Measurements from ENCODE around the gene TSPAN6. TPM values are rescaled to one million over a fixed set of nuclear protein-coding genes. Genes with fewer than 3 reads are reported as not detected.

TSPAN6 gene
- total and polyA plus RNA-seq, 4 donors: 42.6 to 97.6 (median 54.6) TPM

DNA sequence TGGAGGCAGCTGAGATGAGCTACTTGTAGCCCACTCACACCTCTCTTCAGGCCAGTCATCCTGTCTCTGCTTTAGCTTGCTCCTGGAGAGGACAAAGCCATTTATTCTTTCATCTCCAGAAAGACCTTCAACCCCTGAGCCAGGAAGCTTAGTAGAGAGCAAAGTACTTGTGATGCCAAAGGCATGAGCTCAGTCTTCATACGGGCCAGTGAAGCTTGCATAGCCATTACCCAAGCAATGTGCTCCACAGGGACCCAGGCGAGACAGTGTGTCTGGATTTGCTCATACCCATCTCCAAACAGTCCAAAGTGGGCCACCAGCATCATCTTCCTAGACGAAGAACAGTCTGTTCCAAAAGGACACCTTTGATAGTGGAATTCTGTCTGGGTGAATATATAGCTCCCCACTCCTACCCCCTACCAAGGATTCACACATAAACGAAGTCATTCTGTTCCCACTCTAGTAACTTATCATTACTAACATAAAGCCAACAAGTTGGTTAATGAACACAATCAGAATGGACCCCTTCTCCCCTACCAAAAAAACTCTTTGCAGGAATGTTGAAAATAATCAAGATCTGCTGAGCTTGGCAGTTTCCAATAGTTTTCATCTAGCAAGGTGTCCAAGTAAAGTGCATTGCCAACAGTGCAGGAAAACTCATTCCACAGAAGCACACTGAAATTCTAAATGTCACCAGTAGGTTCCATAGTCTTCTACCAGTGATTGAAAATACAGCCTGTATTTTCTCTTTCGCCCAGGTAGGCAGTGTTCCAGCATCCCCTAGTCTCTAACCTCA is 45.2 kb downstream of the TSPAN6 start:
- Histone ChIP-seq H3K4me1 (ENCODE audit: control insufficient read depth in 4 of 4, insufficient read depth in 4 of 4, low read length in 3 of 4) (no peaks in the 10 kb centered on the region), H3K9me3 (ENCODE audit: control insufficient read depth in 4 of 4, low read length in 3 of 4) (no peaks in the 10 kb centered on the region), H3K27me3 (ENCODE audit: control insufficient read depth in 4 of 4, insufficient read depth in 4 of 4, low read length in 3 of 4) (no peaks in the 10 kb centered on the region), H3K27ac (ENCODE audit: low read depth in 1 of 2, low read length in 2 of 2) (no peak overlapping the region), H3K4me3 (ENCODE audit: low read depth in 1 of 3, low read length in 3 of 3) (no peak overlapping the region), H3K36me3 (ENCODE audit: control insufficient read depth in 4 of 4, insufficient read depth in 3 of 4, low read depth in 1 of 4, low read length in 3 of 4) (no peaks in the 10 kb centered on the region), H3K9ac (ENCODE audit: low read depth in 1 of 2, low read length in 2 of 2) (no peak overlapping the region)
- TF ChIP-seq RAD21 (IDR thresholded peaks at IDR 0.05) (no peak), YY1 (IDR thresholded peaks at IDR 0.05) (no peak), HNF4G (IDR thresholded peaks at IDR 0.05) (no peak), GABPA (IDR thresholded peaks at IDR 0.05 in 1 of 2, conservative IDR thresholded peaks at IDR 0.05 in 1 of 2) (no peak), JUND (IDR thresholded peaks at IDR 0.05) (no peak), HNF4A (conservative IDR thresholded peaks at IDR 0.05) (no peak), FOXA2 (IDR thresholded peaks at IDR 0.05) (no peak), FOXA1 (IDR thresholded peaks at IDR 0.05) (no peak), TAF1 (conservative IDR thresholded peaks at IDR 0.05) (no peak)
- TF ChIP-seq, protein P1, sequence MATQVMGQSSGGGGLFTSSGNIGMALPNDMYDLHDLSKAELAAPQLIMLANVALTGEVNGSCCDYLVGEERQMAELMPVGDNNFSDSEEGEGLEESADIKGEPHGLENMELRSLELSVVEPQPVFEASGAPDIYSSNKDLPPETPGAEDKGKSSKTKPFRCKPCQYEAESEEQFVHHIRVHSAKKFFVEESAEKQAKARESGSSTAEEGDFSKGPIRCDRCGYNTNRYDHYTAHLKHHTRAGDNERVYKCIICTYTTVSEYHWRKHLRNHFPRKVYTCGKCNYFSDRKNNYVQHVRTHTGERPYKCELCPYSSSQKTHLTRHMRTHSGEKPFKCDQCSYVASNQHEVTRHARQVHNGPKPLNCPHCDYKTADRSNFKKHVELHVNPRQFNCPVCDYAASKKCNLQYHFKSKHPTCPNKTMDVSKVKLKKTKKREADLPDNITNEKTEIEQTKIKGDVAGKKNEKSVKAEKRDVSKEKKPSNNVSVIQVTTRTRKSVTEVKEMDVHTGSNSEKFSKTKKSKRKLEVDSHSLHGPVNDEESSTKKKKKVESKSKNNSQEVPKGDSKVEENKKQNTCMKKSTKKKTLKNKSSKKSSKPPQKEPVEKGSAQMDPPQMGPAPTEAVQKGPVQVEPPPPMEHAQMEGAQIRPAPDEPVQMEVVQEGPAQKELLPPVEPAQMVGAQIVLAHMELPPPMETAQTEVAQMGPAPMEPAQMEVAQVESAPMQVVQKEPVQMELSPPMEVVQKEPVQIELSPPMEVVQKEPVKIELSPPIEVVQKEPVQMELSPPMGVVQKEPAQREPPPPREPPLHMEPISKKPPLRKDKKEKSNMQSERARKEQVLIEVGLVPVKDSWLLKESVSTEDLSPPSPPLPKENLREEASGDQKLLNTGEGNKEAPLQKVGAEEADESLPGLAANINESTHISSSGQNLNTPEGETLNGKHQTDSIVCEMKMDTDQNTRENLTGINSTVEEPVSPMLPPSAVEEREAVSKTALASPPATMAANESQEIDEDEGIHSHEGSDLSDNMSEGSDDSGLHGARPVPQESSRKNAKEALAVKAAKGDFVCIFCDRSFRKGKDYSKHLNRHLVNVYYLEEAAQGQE (IDR thresholded peaks at IDR 0.05): no peak
- TF ChIP-seq, protein P2, sequence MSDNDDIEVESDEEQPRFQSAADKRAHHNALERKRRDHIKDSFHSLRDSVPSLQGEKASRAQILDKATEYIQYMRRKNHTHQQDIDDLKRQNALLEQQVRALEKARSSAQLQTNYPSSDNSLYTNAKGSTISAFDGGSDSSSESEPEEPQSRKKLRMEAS (IDR thresholded peaks at IDR 0.05): no peak
- TF ChIP-seq, protein P3, sequence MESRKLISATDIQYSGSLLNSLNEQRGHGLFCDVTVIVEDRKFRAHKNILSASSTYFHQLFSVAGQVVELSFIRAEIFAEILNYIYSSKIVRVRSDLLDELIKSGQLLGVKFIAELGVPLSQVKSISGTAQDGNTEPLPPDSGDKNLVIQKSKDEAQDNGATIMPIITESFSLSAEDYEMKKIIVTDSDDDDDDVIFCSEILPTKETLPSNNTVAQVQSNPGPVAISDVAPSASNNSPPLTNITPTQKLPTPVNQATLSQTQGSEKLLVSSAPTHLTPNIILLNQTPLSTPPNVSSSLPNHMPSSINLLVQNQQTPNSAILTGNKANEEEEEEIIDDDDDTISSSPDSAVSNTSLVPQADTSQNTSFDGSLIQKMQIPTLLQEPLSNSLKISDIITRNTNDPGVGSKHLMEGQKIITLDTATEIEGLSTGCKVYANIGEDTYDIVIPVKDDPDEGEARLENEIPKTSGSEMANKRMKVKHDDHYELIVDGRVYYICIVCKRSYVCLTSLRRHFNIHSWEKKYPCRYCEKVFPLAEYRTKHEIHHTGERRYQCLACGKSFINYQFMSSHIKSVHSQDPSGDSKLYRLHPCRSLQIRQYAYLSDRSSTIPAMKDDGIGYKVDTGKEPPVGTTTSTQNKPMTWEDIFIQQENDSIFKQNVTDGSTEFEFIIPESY (IDR thresholded peaks at IDR 0.05): no peak
- TF ChIP-seq, protein P4, sequence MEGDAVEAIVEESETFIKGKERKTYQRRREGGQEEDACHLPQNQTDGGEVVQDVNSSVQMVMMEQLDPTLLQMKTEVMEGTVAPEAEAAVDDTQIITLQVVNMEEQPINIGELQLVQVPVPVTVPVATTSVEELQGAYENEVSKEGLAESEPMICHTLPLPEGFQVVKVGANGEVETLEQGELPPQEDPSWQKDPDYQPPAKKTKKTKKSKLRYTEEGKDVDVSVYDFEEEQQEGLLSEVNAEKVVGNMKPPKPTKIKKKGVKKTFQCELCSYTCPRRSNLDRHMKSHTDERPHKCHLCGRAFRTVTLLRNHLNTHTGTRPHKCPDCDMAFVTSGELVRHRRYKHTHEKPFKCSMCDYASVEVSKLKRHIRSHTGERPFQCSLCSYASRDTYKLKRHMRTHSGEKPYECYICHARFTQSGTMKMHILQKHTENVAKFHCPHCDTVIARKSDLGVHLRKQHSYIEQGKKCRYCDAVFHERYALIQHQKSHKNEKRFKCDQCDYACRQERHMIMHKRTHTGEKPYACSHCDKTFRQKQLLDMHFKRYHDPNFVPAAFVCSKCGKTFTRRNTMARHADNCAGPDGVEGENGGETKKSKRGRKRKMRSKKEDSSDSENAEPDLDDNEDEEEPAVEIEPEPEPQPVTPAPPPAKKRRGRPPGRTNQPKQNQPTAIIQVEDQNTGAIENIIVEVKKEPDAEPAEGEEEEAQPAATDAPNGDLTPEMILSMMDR (IDR thresholded peaks at IDR 0.05; ENCODE audit: low read depth, low read length, missing input control): no peak
- DNase-seq (ENCODE audit: low spot score): no peak
- 81% methylated on average over 5 of the region's 5 CpGs for WGBS

DNA sequence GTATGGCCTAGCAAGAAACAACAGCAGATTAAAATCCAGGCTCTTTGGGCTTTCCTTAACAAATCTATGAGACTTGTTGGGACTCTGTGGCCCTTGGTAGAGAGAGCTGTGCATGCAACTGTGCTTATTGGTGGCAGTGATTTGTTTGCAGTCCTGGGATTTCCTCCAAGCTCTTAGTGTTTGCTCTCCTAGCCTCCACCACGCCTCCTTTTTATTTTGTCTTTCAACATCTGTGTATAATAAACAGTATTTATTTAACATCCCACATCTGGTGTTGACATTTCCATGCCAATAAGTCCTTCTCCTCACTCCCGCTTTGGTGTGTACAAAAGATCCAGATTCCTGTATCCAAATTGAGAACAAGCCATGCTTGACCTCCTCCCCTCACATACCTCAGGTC is 48.7 kb downstream of the TSPAN6 start:
- Histone ChIP-seq H3K4me3 (ENCODE audit: low read depth in 1 of 3, low read length in 3 of 3) (no peak overlapping the region), H3K9ac (ENCODE audit: low read depth in 1 of 2, low read length in 2 of 2) (no peak overlapping the region), H3K36me3 (ENCODE audit: control insufficient read depth in 4 of 4, insufficient read depth in 3 of 4, low read depth in 1 of 4, low read length in 3 of 4) (no peaks in the 10 kb centered on the region), H3K27me3 (ENCODE audit: control insufficient read depth in 4 of 4, insufficient read depth in 4 of 4, low read length in 3 of 4) (peaks cover 0 to 2% (median 0%) of the 10 kb centered on the region in 4 donors), H3K9me3 (ENCODE audit: control insufficient read depth in 4 of 4, low read length in 3 of 4) (no peaks in the 10 kb centered on the region), H3K4me1 (ENCODE audit: control insufficient read depth in 4 of 4, insufficient read depth in 4 of 4, low read length in 3 of 4) (no peaks in the 10 kb centered on the region), H3K27ac (ENCODE audit: low read depth in 1 of 2, low read length in 2 of 2) (no peak overlapping the region)
- WGBS: 42% methylated on average over 2 of the region's 2 CpGs
- TF ChIP-seq, protein P1 (IDR thresholded peaks at IDR 0.05): no peak
- no peak for DNase-seq (ENCODE audit: low spot score)

Data from liver (tissue), 9 donors.